Glomerular visceral epithelial cell (primary cell): ENCODE results near the gene TMEM256.

Source experiments
- DNase-seq: peaks from one replicate; pipeline ENCODE4 v3.0.0-alpha.2; 2016; ENCODE audit errors: extremely low spot score

The TMEM256 gene

GRCh38 chr17:7429722-7430121, 25.8 kb upstream of the TMEM256 start:
- DNase-seq: no peak

GRCh38 chr17:7428557-7428956, 24.7 kb upstream of the TMEM256 start, which contains the start of gene SPEM3:
TSS of gene SPEM3 (plus strand) at chr17:7428857. CDS start at chr17:7428903, 46 bp downstream.
- DNase-seq: no peak

- DNase-seq: no peak
Measured at GRCh38 chr17:7427549-7427948, 23.7 kb upstream of the TMEM256 start.

- no peak for DNase-seq
Measured at GRCh38 chr17:7426896-7427489, 23.1 kb upstream of the TMEM256 start.

- DNase-seq: no peak
Measured at GRCh38 chr17:7426203-7426863, 22.4 kb upstream of the TMEM256 start.

GRCh38 chr17:7425756-7426155, 21.9 kb upstream of the TMEM256 start:
- no peak for DNase-seq

GRCh38 chr17:7425316-7425715, 21.4 kb upstream of the TMEM256 start, which contains the start of gene SPEM2:
TSS of gene SPEM2 (plus strand) at chr17:7425616. CDS start at chr17:7425689, 73 bp downstream.
- DNase-seq: no peak

- no peak for DNase-seq
Measured at GRCh38 chr17:7423679-7424078, 19.8 kb upstream of the TMEM256 start.

- no peak for DNase-seq
Measured at GRCh38 chr17:7421186-7421585, 17.3 kb upstream of the TMEM256 start.

GRCh38 chr17:7419819-7420610, 16.1 kb upstream of the TMEM256 start, which contains the start of gene SPEM1:
TSS of gene SPEM1 (plus strand) at chr17:7420324. CDS start at chr17:7420385, 61 bp downstream.
- no peak for DNase-seq

- DNase-seq: no peak
Measured at GRCh38 chr17:7418472-7419152, 14.7 kb upstream of the TMEM256 start.

- DNase-seq: no peak
Measured at GRCh38 chr17:7417056-7417655, 13.3 kb upstream of the TMEM256 start.

- DNase-seq: no peak
Measured at GRCh38 chr17:7416323-7416722, 12.4 kb upstream of the TMEM256 start.

- no peak for DNase-seq
Measured at GRCh38 chr17:7415784-7416183, 11.9 kb upstream of the TMEM256 start.

- DNase-seq: no peak
Measured at GRCh38 chr17:7414837-7415236, 10.9 kb upstream of the TMEM256 start.

GRCh38 chr17:7413346-7413985, 9.6 kb upstream of the TMEM256 start:
- no peak for DNase-seq

GRCh38 chr17:7411427-7411750, 7.5 kb upstream of the TMEM256 start:
- DNase-seq: no peak

- DNase-seq: no peak
Measured at GRCh38 chr17:7410634-7411426, 6.9 kb upstream of the TMEM256 start.

- no peak for DNase-seq
Measured at GRCh38 chr17:7409716-7410115, 5.8 kb upstream of the TMEM256 start.

- no peak for DNase-seq
Measured at GRCh38 chr17:7408863-7409262, 5.0 kb upstream of the TMEM256 start.
